Nephron (organoid): Measurements from ENCODE around the gene TNFAIP2.

ENCODE experiments used
- H3K27ac Mint-ChIP-seq, 3 experiments: 2 replicates each; pipeline ENCODE4 v1.8.0; 2020; ENCODE audit warnings: mixed read lengths in 3 of 3, mild to moderate bottlenecking in 2 of 3, moderate library complexity in 1 of 3
- H3K27me3 Mint-ChIP-seq: 2 replicates; pipeline ENCODE4 v1.8.0; 2021; ENCODE audit warnings: low read depth, mild to moderate bottlenecking, moderate library complexity, mixed read lengths
- H3K36me3 Mint-ChIP-seq: 2 replicates; pipeline ENCODE4 v1.8.0; 2020; ENCODE audit warnings: low read depth, mixed read lengths
- H3K4me1 Mint-ChIP-seq: 2 replicates; pipeline ENCODE4 v1.8.0; 2020; ENCODE audit warnings: mixed read lengths
- H3K4me3 Mint-ChIP-seq, 3 experiments: 2 replicates each; pipeline ENCODE4 v1.8.0; 2020; ENCODE audit warnings: mild to moderate bottlenecking in 3 of 3, mixed read lengths in 3 of 3, moderate library complexity in 2 of 3
- H3K9me3 Mint-ChIP-seq: 2 replicates; pipeline ENCODE4 v1.8.0; 2020; ENCODE audit warnings: mixed read lengths
- TF ChIP-seq, protein P1 (sequence below), 3 experiments: fragments of 200-600 bp; sonication (generic); IDR thresholded peaks; one replicate each; pipeline ENCODE4 v1.5.0; 2021; ENCODE audit warnings: antibody characterized with exemption in 3 of 3; ENCODE audit not compliant: unreplicated experiment in 3 of 3

TNFAIP2 gene

DNA sequence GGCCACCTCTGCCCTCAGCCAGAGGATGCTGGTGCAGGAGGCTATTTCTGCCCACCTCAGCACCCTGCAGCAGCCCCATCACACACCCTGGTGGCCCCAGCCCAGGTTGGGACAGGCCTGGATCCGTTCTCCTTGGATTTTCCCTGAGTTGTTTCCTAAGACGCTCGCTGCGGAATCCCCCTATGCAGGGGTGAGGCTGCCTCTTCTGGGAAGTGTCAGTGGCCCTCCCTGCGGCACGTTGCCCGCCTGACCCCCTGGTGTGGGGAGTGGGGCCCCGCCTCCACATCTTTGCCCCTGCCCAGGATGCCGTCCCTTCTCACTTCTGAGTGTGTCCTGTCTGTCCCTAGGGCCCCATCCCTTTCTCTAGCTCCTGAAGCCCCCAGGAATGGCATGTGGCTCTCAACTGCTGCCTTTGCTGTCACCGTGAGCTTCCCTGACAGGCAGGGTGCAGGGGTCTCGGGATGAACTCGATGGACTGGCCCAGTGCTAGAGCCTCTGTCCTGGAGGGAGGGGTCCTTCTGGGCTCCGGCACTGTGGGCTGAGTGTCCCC lies 29.3 kb upstream of the TNFAIP2 start:
- no peaks in the 10 kb centered on the region for H3K9me3 Mint-ChIP-seq
- TF ChIP-seq, protein P1, sequence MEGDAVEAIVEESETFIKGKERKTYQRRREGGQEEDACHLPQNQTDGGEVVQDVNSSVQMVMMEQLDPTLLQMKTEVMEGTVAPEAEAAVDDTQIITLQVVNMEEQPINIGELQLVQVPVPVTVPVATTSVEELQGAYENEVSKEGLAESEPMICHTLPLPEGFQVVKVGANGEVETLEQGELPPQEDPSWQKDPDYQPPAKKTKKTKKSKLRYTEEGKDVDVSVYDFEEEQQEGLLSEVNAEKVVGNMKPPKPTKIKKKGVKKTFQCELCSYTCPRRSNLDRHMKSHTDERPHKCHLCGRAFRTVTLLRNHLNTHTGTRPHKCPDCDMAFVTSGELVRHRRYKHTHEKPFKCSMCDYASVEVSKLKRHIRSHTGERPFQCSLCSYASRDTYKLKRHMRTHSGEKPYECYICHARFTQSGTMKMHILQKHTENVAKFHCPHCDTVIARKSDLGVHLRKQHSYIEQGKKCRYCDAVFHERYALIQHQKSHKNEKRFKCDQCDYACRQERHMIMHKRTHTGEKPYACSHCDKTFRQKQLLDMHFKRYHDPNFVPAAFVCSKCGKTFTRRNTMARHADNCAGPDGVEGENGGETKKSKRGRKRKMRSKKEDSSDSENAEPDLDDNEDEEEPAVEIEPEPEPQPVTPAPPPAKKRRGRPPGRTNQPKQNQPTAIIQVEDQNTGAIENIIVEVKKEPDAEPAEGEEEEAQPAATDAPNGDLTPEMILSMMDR (IDR thresholded peaks at IDR 0.05; ENCODE audit: unreplicated experiment in 3 of 3), result no peak
- H3K27ac Mint-ChIP-seq, result peak overlapping the region; percentile 61 to 90 (median 87)
- peaks cover 21% of the 10 kb centered on the region for H3K27me3 Mint-ChIP-seq
- H3K4me3 Mint-ChIP-seq, result no peak overlapping the region
- H3K4me1 Mint-ChIP-seq, result no peaks in the 10 kb centered on the region
- H3K36me3 Mint-ChIP-seq, result no peaks in the 10 kb centered on the region

DNA sequence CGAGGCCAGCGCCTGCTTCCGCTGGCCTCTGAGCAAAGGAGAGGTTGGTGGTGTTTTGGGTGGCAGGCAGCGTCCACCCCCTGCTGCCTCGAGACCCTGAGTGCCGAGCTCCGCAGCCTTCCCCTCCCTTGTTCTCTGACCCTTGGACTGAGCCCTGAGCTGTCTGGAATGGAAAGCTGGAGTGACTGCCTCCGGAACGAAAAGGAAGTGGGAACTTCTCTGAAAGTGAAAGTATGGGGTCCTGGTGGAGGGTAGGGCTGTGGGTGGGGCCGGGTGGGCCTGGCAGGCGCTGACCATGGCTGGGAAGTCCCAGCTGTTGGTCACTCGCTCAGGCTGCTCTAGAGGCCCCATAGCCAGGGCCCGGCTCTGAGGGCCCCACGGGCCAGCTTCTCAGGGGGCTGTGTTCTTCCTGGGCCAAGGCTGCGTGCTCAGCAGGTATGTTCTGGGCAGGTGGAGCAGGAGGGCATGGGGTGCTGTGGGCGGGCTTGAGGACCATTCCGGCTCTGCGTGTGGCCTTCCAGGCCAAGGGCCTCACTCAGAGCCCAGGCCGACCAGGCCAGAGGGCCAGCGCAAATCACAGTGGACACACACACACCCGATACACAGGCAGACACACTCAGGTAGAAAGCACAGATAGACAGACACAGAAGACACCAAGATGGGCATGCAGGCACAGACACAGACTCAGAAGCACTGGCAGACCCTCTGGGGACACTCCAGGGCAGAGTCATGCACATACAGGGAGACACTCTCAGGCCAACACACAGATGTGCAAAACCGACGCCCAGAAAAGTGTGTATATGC lies 28.7 kb upstream of the TNFAIP2 start, which contains the start of gene EXOC3L4:
Gene EXOC3L4 (plus strand): TSS at position 320 of the 804 bp plus-strand sequence. CDS start 5,495 bp downstream, outside the sequence.
- Mint-ChIP-seq H3K4me3 (peak within 1 kb of the TSS in 2 of 3 experiments; percentile 15 to 54), H3K27ac (peak within 1 kb of the TSS; percentile 61 to 90 (median 87)), H3K9me3 (no peaks in the 10 kb centered on the region), H3K4me1 (no peaks in the 10 kb centered on the region), H3K36me3 (no peaks in the 10 kb centered on the region), H3K27me3 (peaks cover 18% of the 10 kb centered on the region)
- TF ChIP-seq, protein P1 (IDR thresholded peaks at IDR 0.05; ENCODE audit: unreplicated experiment in 3 of 3), result no peak

DNA sequence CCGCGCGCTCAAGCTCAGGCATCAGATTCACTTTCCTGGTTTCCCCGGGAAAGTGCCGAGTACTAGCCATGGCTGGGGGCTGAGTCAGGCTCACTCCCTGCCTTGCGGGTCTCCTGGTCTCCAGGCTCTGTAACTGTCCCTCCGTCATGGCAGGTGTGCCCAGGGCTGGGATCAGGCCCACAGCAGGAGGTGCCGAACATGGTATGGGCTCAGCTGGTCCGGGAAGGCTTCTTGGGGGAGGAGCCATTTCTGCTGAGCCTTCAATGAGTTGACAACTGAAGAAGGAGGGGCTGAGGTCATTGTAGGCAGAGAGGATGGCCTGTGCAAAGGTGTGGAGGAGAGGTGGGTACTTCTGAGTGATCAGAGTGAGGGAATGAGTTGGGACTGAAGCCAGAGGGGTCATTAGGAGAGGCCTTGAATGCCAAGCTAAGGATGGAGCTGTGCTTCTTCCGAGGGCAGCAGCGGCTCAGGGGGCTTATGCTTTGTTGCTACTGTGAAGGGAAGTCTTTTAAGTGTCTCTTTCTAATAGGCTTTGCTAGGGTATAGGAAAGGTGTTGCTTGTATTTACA lies 28.0 kb upstream of the TNFAIP2 start:
- Mint-ChIP-seq H3K27me3 (peaks cover 18% of the 10 kb centered on the region), H3K9me3 (no peaks in the 10 kb centered on the region), H3K27ac (peak overlapping the region in 2 of 3 experiments; percentile 87 to 90), H3K4me1 (no peaks in the 10 kb centered on the region), H3K4me3 (no peak overlapping the region), H3K36me3 (no peaks in the 10 kb centered on the region)
- TF ChIP-seq, protein P1 (IDR thresholded peaks at IDR 0.05; ENCODE audit: unreplicated experiment in 3 of 3), result no peak

DNA sequence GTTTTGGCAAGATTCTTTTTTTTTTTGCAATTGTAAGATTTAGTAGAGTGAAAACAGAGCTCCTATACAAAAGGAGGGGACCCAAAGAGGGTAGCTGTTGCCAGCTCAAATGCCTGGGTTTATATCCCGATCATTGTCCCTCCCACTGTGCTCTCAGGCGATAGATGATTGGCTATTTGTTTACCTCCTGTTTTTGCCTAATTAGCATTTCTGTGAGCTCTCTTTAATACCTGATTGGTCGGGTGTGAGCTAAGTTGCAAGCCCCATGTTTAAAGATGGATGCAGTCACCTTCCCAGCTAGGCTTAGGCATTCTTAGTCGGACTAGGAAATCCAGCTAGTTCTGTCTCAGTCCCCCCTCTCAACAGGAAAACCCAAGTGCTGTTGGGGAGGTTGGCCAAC lies 26.9 kb upstream of the TNFAIP2 start:
- peaks cover 2% of the 10 kb centered on the region for H3K4me1 Mint-ChIP-seq
- TF ChIP-seq, protein P1 (IDR thresholded peaks at IDR 0.05; ENCODE audit: unreplicated experiment in 3 of 3), result no peak
- H3K27ac Mint-ChIP-seq, result peak overlapping the region in 1 of 3 experiments; percentile 1
- H3K27me3 Mint-ChIP-seq, result peaks cover 13% of the 10 kb centered on the region
- H3K36me3 Mint-ChIP-seq, result no peaks in the 10 kb centered on the region
- no peaks in the 10 kb centered on the region for H3K9me3 Mint-ChIP-seq
- no peak overlapping the region for H3K4me3 Mint-ChIP-seq

DNA sequence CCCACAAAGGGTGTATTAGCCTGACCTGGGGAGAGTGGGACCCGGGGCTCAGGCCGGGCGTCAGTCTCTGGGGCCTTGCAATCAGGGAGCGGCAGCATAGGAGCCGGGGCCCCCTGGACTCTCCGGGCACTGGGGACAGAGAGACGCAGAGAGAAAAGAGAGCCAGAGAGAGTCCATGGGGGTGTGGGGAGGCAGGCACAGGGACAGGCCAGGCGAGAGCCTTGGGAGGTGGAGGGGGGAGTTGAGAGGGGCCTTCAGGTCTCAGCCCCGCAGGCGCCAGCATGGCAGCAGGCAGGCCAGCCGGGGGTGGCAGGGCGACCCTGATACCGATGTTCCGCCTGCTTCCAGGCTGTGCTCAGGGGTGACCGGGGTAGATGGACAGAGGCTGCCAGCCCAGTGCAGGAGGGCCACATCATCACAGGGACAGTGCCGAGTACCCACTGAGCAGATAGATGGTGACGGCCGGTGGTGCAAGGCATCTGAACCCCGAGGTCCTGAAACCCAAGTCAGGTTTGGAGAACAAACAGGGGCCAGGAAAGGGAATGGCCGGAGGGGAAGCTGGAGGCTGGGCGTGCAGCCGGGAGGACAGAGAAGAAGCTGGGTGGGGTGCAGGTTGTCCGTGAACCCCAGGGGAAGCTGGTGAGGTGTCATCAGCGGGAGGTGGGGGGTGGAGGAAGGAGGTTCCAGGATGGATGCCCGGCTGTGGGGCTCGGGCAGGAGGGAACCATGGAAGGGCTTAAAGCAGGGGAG lies 25.8 kb upstream of the TNFAIP2 start:
- TF ChIP-seq, protein P1 (IDR thresholded peaks at IDR 0.05; ENCODE audit: unreplicated experiment in 3 of 3), result no peak

More for the DNA sequence above, 25.8 kb upstream of the TNFAIP2 start:
- Mint-ChIP-seq H3K4me1 (peaks cover 5% of the 10 kb centered on the region), H3K36me3 (no peaks in the 10 kb centered on the region), H3K9me3 (no peaks in the 10 kb centered on the region), H3K4me3 (no peak overlapping the region), H3K27ac (no peak overlapping the region), H3K27me3 (peaks cover 7% of the 10 kb centered on the region)
